Lower lobe of right lung (tissue), 2 donors: ENCODE data around the gene CGREF1. TPM values are rescaled to one million over a fixed set of nuclear protein-coding genes. Genes with fewer than 3 reads are reported as not detected.
"Not testable (repeated sequence)": the region's sequence is repeated elsewhere in the genome, so short reads cannot be mapped to it uniquely, and the experiment has no call there.

Source experiments
- ATAC-seq, 2 donors: fragments of 200-7000 bp; cut with Tn5 transposase; one replicate each; pipeline ENCODE4 v1.9.1; 2020 to 2022; ENCODE audit warnings: mild to moderate bottlenecking in 2 of 2, moderate library complexity in 2 of 2
- DNase-seq: peaks from one replicate; pipeline ENCODE4 v3.0.0-alpha.2; 2020
- H3K27ac ChIP-seq: fragments of 200-600 bp; one replicate; pipeline ENCODE4 v1.8.0; 2022
- H3K27me3 ChIP-seq: fragments of 200-600 bp; one replicate; pipeline ENCODE4 v1.8.0; 2022; ENCODE audit warnings: low read depth
- H3K36me3 ChIP-seq: fragments of 200-600 bp; one replicate; pipeline ENCODE4 v1.8.0; 2022; ENCODE audit warnings: mild to moderate bottlenecking
- H3K4me1 ChIP-seq: fragments of 200-600 bp; one replicate; pipeline ENCODE4 v1.8.0; 2022
- H3K4me3 ChIP-seq: fragments of 200-600 bp; one replicate; pipeline ENCODE4 v1.8.0; 2022; ENCODE audit warnings: mild to moderate bottlenecking
- H3K9me3 ChIP-seq: fragments of 200-600 bp; one replicate; pipeline ENCODE4 v1.8.0; 2022
- CTCF ChIP-seq: fragments of 200-600 bp; IDR thresholded peaks from one replicate; pipeline ENCODE4 v1.8.0; 2022; ENCODE audit warnings: antibody characterized with exemption, mild to moderate bottlenecking
- intact Hi-C: fragments of 100-400 bp; cut with DNase I; formaldehyde crosslinking; loops from one replicate; pipeline ENCODE4 v1.11.0; 2022
- total RNA-seq: library from RNA; stranded (reverse); fragmentation: NEBNext Ultra II Directional; extraction: Animal tissue kit (Norgen Biotek cat#: 25700); gene quantifications from one replicate; pipeline ENCODE4 v1.2.1, GENCODE V29; 2021
- donor health status: DM: no; HTN: yes; CAD: no; lungs with severe emphysema.

Gene CGREF1
- total RNA-seq, 1 donor from 2014 or later: 0.74 TPM

DNA sequence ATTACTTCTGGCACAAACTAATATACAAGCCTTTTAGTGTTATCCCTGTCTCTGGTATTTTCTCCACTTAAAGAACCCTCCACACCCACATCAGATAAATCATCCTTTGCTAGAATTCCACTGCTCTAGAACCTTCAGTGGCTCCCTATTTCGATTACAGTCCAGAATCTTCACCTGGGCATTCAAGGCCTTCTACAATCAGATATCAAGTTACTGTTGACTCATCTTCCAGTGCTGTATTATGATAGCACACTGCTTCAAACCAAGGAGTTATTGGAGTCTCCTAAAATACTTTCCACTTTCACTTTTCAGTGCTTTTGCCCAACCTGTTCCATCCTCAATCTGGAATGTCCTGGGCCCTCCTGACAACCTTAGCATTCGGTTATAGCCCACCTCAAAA lies 3.4 kb downstream of the CGREF1 start:
- no peak for TF ChIP-seq CTCF
- H3K4me1 ChIP-seq: peaks cover 9% of the 10 kb centered on the region
- H3K9me3 ChIP-seq: no peaks in the 10 kb centered on the region
- no peak for DNase-seq
- intact Hi-C loops: no loop called here
- no peak overlapping the region for H3K27ac ChIP-seq
- no peak overlapping the region for H3K4me3 ChIP-seq
- ATAC-seq: no peak
- H3K27me3 ChIP-seq: peaks cover 16% of the 10 kb centered on the region
- no peaks in the 10 kb centered on the region for H3K36me3 ChIP-seq

DNA sequence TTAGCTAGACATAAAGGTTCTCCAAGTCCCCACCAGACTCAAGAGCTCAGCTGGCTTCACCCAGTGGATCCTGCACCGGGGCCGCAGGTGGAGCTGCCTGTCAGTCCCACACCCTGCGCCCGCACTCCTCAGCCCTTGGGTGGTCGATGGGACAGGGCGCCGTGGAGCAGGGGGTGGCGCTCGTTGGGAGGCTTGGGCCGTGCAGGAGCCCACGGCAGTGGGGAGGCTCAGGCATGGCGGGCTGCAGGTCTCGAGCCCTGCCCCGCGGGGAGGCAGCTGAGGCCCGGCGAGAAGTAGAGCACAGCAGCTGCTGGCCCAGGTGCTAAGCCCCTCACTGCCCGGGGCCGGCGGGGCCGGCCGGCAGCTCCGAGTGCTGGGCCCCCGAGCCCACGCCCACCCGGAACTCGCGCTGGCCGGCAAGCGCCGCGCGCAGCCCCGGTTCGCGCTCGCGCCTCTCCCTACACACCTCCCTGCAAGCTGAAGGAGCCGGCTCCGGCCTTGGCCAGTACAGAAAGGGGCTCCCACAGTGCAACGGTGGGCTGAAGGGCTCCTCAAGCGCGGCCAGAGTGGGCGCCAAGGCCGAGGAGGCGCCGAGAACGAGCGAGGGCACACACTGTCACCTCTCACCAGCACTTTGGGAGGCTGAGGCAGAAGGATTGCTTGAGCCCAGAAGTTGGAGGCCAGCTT lies 7.4 kb downstream of the CGREF1 start:
- H3K4me3 ChIP-seq, intact Hi-C loops, H3K27ac ChIP-seq, DNase-seq, H3K36me3 ChIP-seq, H3K27me3 ChIP-seq, H3K4me1 ChIP-seq, ATAC-seq, H3K9me3 ChIP-seq: not testable (repeated sequence)

GRCh38 chr2:27110603-27111352 lies 8.2 kb downstream of the CGREF1 start:
- H3K36me3 ChIP-seq, DNase-seq, H3K4me1 ChIP-seq, H3K27me3 ChIP-seq, intact Hi-C loops, H3K27ac ChIP-seq, H3K9me3 ChIP-seq, H3K4me3 ChIP-seq, ATAC-seq: not testable (repeated sequence)

- H3K27ac ChIP-seq: no peak overlapping the region
- DNase-seq (no peak), ATAC-seq (no peak)
- no peaks in the 10 kb centered on the region for H3K9me3 ChIP-seq
- H3K36me3 ChIP-seq: no peaks in the 10 kb centered on the region
- no peak overlapping the region for H3K4me3 ChIP-seq
- H3K27me3 ChIP-seq: no peaks in the 10 kb centered on the region
- intact Hi-C loops: no loop called here
- no peak for TF ChIP-seq CTCF
- H3K4me1 ChIP-seq: no peaks in the 10 kb centered on the region
Observed at GRCh38 chr2:27109083-27109482, 9.8 kb downstream of the CGREF1 start.

GRCh38 chr2:27108221-27108620 lies 10.7 kb downstream of the CGREF1 start:
- no peaks in the 10 kb centered on the region for H3K4me1 ChIP-seq
- no peaks in the 10 kb centered on the region for H3K9me3 ChIP-seq
- ATAC-seq (no peak), DNase-seq (no peak)
- TF ChIP-seq CTCF: no peak
- intact Hi-C loops: no loop called here
- no peak overlapping the region for H3K4me3 ChIP-seq
- H3K27me3 ChIP-seq: no peaks in the 10 kb centered on the region
- H3K36me3 ChIP-seq: no peaks in the 10 kb centered on the region
- H3K27ac ChIP-seq: no peak overlapping the region

DNA sequence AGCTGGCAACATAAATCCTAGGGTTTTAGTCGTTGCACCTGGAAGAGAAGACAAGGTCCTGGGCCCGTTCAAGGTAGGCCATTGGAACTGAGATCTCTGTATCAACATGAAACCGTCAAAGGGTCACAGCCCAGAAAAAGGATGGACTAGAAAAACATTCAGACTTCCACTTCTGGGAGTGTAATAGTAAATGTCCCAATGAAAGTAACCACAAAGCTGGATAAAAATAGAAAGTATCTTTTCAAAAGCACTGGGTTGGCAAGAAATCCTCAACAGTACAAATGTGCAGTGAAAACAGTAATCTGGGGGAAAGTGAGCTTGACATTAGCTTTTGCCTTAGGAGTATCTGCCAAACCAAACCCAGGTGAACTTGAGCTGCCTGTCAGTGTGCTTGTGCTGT lies 12.9 kb downstream of the CGREF1 start:
- TF ChIP-seq CTCF: no peak
- no peaks in the 10 kb centered on the region for H3K9me3 ChIP-seq
- ATAC-seq (no peak), DNase-seq (no peak)
- H3K27me3 ChIP-seq: no peaks in the 10 kb centered on the region
- no peak overlapping the region for H3K27ac ChIP-seq
- no peaks in the 10 kb centered on the region for H3K4me1 ChIP-seq
- intact Hi-C loops: no loop called here
- H3K36me3 ChIP-seq: no peaks in the 10 kb centered on the region
- no peak overlapping the region for H3K4me3 ChIP-seq
